MM.1S (cell line): ENCODE results near the gene UBE2F.

Experiments used
- CTCF ChIP-seq: fragments of 300-600 bp; sonication (generic); IDR thresholded peaks from 2 replicates; pipeline ENCODE4 v1.5.1; 2016; ENCODE audit warnings: antibody characterized with exemption, low read length, mixed read lengths
- EZH2 ChIP-seq: fragments of 300-600 bp; sonication (generic); optimal IDR thresholded peaks from 2 replicates; pipeline ENCODE3; 2017; ENCODE audit warnings: low read depth, mild to moderate bottlenecking, antibody characterized with exemption, low read length, mixed read lengths

GRCh38 chr2:238004077-238004830, 37.4 kb downstream of the UBE2F start:
- TF ChIP-seq EZH2 (no peak), CTCF (no peak)
